ENCODE data around the gene CPT1A.

The CPT1A gene

DNA sequence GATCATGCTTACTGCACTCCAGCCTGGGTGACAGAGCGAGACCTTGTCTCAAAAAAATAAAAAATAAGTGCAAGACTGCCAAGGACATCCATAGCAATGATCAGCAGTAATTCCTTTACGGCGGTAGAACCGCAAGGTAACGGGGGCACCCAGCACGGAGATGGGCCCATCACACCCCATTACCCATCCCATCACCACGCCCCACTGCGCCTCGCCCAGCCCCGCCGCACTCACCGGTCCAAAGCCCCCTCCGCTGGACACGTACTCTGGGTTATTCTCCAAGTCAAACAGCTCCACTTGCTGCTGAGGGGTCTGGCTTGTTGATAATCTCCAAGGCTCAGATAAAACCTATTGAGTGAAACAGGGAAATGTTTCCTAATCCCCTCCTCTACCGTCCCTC is 81.7 kb downstream of the CPT1A start:
- no peak for DNase-seq (ENCODE audit: low spot score)
- no peak for TF ChIP-seq CTCF (IDR thresholded peaks at IDR 0.05; ENCODE audit: extremely low read depth, insufficient read depth, missing control alignments)
- in situ Hi-C loops (cut with MboI; ENCODE audit: low pct_unique_long_range_greater_than_20kb, low sequenced_read_pairs, unreplicated experiment) = no loop called here

GRCh38 chr11:68757711-68758110 is 84.0 kb downstream of the CPT1A start:
- TF ChIP-seq CTCF (IDR thresholded peaks at IDR 0.05; ENCODE audit: extremely low read depth, insufficient read depth, missing control alignments) = no peak
- no peak for DNase-seq (ENCODE audit: low spot score)
- in situ Hi-C loops (cut with MboI; ENCODE audit: low pct_unique_long_range_greater_than_20kb, low sequenced_read_pairs, unreplicated experiment) = no loop called here

DNA sequence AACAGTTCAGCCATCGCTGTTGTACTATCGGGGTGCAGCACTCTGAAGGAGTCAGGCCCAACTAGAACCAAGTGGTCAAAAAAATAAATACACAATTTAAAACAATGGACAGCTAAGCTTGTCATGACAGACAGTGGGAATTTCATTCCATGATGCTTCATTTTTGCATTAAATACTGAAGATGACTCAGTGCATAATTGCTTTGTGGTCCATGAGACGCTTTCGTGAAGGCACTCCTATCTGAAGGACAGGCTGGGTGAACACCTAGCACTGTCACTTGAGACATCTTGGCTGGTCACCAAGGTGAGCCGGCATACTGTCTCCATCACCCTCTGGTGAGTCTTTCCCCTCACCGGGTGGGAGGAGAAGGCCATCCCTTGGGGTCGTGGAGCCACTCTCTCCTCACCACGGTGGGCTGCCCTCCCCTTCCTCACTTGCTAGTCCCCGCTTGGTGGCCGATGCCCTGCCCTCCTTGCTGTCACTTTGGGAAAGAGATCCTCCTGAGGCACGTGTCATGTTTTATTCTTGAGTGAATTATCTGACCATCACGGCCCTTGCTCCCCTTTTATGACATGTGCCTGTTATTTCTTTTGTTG is 85.4 kb downstream of the CPT1A start:
- in situ Hi-C loops (cut with MboI; ENCODE audit: low pct_unique_long_range_greater_than_20kb, low sequenced_read_pairs, unreplicated experiment) = no loop called here

DNA sequence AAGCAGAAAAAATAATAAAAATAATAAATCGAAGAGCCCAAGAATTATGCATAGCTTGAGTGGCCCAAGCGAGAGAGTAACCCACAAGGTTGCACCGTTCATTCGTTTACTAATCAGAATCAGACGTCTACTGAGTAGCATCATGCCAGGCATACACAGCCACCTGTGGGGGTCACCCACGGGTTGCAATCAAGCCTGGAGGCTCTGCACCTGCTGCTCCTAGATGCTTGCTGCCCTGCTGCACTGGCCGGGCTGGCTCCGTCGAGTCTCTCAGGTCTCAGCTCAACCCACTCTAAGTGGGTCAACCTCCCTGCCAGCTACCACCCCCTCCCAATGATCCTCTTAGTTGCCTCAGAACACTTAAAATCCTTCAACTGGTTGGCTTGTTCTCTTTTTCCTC is 88.4 kb downstream of the CPT1A start:
- in situ Hi-C loops (cut with MboI; ENCODE audit: low pct_unique_long_range_greater_than_20kb, low sequenced_read_pairs, unreplicated experiment) = no loop called here
- DNase-seq (ENCODE audit: low spot score) = no peak
- TF ChIP-seq CTCF (IDR thresholded peaks at IDR 0.05; ENCODE audit: extremely low read depth, insufficient read depth, missing control alignments) = no peak

More for the DNA sequence above, 85.4 kb downstream of the CPT1A start:
- no peak for DNase-seq (ENCODE audit: low spot score)
- TF ChIP-seq CTCF (IDR thresholded peaks at IDR 0.05; ENCODE audit: extremely low read depth, insufficient read depth, missing control alignments) = no peak

DNA sequence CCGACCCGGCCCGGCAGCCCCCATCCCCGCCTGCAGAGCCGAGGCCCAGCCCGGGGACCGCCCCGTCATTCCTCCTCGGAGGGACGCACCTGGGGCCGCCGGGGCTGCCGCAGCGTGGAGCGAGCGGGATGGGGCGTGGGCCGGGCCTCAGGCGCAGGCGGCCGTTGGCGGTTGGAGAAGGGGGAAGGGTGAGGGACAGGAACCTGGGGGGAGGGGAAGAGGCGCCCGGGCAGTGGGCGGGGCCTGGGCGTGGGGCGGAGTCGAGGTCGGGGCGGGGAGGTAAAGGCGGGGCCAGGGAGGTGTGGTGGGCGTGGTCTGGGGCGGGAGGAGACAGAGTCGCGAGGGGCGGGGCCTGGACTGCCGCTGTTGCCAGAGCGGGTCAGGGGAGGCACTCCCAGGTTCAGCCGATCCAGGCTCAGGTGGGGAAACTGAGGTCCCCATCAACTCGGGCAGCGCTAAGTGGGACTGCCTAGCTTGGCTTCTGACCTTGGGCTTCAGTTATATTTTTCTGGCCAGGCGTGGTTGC is 90.3 kb downstream of the CPT1A start, which contains the start of gene TESMIN:
Gene TESMIN, minus strand, starts transcription at position 190 of the 526 bp plus-strand sequence. CDS start 860 bp downstream, outside the sequence.
- DNase-seq (ENCODE audit: low spot score) = peak; percentile 99
- in situ Hi-C loops (cut with MboI; ENCODE audit: low pct_unique_long_range_greater_than_20kb, low sequenced_read_pairs, unreplicated experiment) = no loop called here
- no peak for TF ChIP-seq CTCF (IDR thresholded peaks at IDR 0.05; ENCODE audit: extremely low read depth, insufficient read depth, missing control alignments)

GRCh38 chr11:68751004-68751325 is 90.8 kb downstream of the CPT1A start:
- in situ Hi-C loops (cut with MboI; ENCODE audit: low pct_unique_long_range_greater_than_20kb, low sequenced_read_pairs, unreplicated experiment) = no loop called here
- no peak for DNase-seq (ENCODE audit: low spot score)

More at GRCh38 chr11:68751004-68751325, 90.8 kb downstream of the CPT1A start:
- TF ChIP-seq CTCF (IDR thresholded peaks at IDR 0.05; ENCODE audit: extremely low read depth, insufficient read depth, missing control alignments) = no peak

Measured in GM13977 (cell line).